ENCODE results near the gene IKZF4.

DNA sequence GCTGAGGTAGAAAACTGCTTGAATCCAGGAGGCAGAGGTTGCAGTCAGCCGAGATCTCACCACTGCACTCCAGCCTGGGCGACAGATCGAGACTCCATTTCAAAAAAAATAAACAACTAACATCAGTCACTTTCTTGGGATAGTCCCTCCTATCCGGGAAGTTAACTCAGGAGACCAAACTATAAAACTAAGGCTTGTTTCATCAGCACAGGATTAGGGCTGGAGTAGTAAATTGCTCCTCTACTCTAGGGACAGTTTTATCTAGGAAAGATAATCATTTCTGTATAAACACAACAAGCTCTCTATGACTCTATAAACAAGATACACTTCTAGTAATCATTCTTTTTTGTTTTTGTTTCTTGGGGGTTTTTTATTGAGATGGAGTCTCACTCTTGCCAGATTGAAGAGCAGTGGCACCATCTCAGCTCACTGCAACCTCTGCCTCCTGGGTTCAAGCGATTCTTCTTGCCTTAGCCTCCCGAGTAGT lies 32.6 kb downstream of the IKZF4 start:
- TF ChIP-seq ELF4 (CRISPR knock-in tag; IDR thresholded peaks at IDR 0.05; ENCODE audit: low read depth) = no peak
- TF ChIP-seq, protein P1, sequence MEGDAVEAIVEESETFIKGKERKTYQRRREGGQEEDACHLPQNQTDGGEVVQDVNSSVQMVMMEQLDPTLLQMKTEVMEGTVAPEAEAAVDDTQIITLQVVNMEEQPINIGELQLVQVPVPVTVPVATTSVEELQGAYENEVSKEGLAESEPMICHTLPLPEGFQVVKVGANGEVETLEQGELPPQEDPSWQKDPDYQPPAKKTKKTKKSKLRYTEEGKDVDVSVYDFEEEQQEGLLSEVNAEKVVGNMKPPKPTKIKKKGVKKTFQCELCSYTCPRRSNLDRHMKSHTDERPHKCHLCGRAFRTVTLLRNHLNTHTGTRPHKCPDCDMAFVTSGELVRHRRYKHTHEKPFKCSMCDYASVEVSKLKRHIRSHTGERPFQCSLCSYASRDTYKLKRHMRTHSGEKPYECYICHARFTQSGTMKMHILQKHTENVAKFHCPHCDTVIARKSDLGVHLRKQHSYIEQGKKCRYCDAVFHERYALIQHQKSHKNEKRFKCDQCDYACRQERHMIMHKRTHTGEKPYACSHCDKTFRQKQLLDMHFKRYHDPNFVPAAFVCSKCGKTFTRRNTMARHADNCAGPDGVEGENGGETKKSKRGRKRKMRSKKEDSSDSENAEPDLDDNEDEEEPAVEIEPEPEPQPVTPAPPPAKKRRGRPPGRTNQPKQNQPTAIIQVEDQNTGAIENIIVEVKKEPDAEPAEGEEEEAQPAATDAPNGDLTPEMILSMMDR (IDR thresholded peaks at IDR 0.05) = no peak
- TF ChIP-seq CREM (CRISPR knock-in tag; IDR thresholded peaks at IDR 0.05) = no peak
- no peak for TF ChIP-seq TEAD4 (CRISPR knock-in tag; IDR thresholded peaks at IDR 0.05)
- TF ChIP-seq NFYB (CRISPR knock-in tag; conservative IDR thresholded peaks at IDR 0.05; ENCODE audit: low read depth) = no peak
- TF ChIP-seq SMAD4 (CRISPR knock-in tag; IDR thresholded peaks at IDR 0.05) = no peak
- TF ChIP-seq, protein P2, sequence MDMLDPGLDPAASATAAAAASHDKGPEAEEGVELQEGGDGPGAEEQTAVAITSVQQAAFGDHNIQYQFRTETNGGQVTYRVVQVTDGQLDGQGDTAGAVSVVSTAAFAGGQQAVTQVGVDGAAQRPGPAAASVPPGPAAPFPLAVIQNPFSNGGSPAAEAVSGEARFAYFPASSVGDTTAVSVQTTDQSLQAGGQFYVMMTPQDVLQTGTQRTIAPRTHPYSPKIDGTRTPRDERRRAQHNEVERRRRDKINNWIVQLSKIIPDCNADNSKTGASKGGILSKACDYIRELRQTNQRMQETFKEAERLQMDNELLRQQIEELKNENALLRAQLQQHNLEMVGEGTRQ (CRISPR knock-in tag; IDR thresholded peaks at IDR 0.05) = no peak

Measured in WTC11 (cell line).